GM12873 (cell line): ENCODE measurements around the gene DHRS3.

ENCODE experiments used
- TF ChIP-seq, protein P1 (sequence below): IDR thresholded peaks from 2 replicates; pipeline ENCODE4 v1.5.1; 2012; ENCODE audit warnings: low read depth, mild to moderate bottlenecking, moderate library complexity, low read length, control low read depth; ENCODE audit not compliant: insufficient read depth; ENCODE audit errors: missing control alignments

Gene DHRS3

DNA sequence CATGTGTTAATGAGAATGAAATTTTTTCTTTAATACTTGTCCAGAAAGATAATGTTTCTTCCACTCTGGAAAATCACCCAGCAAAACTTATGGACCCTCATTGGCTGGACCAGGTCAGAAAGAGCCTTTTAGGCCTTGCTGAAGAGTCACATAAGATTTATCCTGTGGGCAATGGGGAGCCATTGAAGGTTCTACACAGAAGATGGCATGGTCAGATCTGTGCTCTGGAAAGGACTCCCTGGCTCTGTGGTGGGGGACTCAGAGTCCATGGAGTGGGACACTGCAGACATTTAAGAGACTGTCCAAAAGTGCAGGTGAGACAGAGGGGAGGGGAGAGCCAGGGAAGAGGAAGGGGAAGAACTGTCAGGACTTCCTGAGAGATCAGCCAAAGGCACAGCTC lies 66.4 kb downstream of the DHRS3 start:
- TF ChIP-seq, protein P1, sequence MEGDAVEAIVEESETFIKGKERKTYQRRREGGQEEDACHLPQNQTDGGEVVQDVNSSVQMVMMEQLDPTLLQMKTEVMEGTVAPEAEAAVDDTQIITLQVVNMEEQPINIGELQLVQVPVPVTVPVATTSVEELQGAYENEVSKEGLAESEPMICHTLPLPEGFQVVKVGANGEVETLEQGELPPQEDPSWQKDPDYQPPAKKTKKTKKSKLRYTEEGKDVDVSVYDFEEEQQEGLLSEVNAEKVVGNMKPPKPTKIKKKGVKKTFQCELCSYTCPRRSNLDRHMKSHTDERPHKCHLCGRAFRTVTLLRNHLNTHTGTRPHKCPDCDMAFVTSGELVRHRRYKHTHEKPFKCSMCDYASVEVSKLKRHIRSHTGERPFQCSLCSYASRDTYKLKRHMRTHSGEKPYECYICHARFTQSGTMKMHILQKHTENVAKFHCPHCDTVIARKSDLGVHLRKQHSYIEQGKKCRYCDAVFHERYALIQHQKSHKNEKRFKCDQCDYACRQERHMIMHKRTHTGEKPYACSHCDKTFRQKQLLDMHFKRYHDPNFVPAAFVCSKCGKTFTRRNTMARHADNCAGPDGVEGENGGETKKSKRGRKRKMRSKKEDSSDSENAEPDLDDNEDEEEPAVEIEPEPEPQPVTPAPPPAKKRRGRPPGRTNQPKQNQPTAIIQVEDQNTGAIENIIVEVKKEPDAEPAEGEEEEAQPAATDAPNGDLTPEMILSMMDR, result no peak

DNA sequence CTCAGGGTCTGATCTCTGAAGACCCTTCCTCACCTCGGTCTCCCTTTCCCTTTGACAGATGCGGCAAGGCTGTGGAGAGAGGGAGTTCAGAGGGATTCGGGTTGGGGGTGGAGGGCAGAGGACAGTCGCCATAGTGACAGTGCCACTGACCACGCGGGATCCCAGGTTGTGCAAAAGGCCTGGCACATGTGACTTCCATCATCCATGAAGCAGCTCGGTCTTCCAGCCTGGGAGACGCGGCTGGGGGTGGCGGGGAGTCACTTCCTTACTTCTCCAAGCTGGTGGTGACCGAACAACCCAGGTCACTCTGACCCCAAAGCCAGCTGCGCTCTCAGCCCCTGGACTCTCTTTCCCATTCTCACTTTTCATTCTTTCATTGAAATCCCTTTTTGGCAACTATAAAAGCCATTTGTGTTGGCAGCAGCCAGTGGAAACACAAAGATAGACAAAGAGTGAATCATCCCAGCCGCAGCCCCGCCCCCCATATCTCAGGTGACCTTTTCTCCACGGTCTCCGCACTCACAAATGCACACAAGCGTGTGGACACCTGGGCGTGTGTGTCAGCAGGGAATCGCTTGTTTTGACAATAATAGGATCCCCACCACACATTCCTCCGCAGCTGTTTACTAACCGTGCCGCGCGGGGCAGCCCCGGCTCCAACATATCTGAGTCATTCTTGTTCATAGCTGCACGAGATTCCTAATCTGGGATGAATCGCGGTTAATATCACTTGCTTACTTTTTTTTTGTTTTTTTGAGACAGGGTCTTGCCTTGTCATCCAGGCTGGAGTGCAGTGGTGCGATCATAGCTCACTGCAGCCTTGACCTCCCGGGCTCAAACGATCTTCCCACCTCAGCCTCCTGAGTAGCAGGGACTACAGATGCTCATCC lies 68.3 kb downstream of the DHRS3 start:
- TF ChIP-seq, protein P1, result no peak

DNA sequence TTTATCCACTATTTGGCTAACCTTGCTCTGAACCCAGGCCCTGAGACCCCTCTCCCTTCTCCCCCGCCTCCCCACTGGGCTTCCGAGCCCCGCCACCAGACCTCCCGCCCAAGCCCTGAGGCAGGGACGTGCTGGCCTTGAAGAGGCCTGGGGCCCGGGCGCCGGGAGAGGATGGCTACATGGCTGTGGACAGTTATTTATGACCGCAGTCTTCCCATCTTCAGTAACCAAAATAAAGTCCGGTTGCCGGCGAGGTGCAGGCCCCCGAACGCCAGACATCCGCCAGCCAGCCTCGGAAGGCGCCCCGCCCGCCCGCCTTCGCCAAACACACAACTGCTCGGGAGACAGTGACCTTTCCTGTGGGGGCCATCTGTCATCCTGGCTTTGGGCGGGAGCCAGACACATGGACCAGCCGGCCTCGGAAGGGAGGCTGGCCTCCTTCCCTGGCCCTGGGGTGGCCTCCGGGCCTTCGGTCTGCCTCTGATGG lies 69.0 kb downstream of the DHRS3 start:
- TF ChIP-seq, protein P1, result no peak

DNA sequence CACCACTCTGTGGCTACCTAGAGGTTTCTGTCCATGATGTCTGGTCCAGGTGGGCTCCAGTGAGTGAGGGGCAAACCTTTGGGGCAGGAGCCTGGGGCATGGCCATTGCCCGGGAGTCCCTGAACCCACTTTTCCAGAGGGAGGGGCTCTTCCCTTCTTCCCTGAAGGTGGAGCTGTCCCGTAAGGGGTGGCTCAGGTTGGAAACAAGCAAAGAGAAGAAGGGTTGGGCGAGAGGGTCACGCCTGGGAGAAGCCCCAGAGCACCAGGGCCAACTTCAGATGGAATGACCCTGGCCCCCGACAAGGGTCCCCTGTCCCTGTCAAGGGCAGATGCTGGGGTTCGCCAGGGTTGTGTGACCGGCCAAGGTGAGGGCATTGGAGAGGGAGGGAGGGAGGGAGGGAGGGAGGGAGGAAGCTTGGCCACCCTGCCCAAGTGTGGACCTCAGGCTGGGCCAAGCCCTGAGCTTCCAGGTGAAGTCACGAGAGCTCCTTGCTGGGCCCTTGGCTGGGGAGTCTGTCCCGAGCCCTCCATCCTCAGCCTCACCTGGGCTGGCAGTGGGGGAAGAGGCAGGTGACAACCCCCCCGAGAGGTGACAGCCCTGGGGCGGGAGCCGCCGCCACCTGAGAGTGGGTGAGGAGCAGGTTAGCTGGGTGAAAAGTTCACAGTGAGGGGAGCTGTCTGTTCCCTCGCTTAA lies 69.6 kb downstream of the DHRS3 start:
- TF ChIP-seq, protein P1, result no peak

DNA sequence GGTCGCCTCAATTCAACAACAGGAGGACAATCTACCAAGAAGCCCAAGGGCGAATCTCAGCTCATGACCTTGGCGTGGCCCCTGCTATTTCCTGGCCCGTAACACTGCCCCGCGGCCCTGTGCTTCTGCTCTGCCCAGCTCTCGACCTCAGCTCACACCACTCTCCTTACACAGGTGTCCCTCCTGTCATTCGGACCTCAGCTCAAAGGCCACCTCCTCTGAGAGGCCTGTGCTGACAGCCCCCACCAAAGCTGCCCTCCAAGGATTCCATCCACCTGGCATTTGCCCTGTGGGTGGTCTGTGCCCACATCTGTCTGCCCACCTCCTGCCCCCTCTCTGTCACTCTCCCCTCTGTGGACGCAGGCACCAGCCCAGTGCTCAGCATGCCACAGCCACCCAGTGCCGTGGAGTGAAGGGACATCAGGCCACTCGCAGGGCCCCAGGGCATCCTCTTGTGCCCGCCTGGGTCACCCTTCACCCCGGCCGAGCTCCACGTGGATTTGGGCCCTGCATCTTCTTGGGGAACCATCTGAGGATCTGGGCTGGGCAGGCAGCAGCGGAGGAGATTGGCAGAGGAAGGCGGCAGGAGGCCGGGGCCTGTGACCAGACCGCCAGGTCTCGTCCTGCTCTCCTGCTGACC lies 70.3 kb downstream of the DHRS3 start:
- TF ChIP-seq, protein P1, result no peak

DNA sequence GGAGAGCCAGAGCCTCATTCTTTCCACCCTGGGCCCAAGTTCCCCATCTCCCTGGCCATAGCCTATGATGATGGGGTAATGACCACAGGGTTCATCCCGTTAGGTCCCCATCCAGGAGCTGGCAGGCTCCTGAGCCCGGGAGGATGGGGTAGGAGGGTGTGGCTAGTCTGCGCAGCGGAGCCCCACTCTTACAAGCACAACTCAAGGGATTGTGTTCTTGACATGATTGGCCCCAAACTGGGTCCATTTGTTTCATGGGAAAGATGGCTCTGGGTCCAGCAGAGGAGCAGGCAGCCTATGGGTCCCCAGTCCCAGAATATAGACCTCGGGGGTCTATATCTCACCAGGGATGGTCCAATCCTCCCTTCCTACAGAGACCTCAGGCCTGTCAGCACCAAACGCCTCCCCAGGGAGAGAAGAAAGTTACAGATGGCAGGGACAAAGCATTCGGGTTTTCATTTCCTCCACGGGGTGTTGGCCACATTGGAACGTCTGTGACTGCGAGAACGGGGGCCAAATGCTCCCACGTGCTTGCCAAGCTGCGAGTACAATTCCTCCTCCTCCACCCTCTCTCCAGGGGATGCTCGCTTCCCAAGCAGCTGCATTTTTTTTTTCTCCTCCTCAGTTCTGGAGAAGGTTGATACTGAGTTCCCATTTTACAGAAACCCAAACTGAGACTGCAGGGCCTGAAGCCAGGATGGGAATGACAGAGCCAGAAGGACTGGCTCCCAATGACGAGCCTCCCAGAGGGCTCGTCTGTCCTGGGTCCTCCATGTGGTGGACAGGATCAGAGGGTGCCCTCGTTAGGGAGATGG lies 71.0 kb downstream of the DHRS3 start:
- TF ChIP-seq, protein P1, result no peak

DNA sequence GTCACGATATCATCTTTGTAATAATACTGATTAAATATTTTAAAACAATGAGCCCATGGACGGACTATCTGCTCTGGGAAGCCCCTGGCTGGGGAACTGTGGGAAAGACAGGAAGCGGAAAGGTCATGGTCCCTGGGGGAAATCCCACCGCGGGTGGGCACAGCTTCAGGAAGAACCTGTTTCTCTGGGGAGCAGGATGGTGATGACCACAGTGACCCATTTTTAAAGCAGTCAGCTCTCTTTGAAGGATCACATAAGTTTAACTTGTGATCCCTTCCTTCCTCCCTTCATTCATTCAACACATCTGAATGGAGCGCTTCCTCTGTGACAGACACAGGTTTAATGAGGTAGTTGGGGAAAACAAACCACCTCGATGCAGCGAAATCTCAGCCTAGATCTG lies 73.0 kb downstream of the DHRS3 start:
- TF ChIP-seq, protein P1, result no peak
